NT2/D1 (cell line): ENCODE results near the gene VANGL1.
A peak's percentile ranks its signal among the peaks of the same experiment; 100 is the strongest.

Source experiments
- DNase-seq: peaks from one replicate; pipeline ENCODE4 v3.0.0-alpha.2; 2011; ENCODE audit warnings: low read depth, low spot score
- H3K27me3 ChIP-seq: 2 replicates; pipeline ENCODE4 v1.6.0; 2011; ENCODE audit warnings: mild to moderate bottlenecking; ENCODE audit not compliant: insufficient read length, insufficient read depth
- H3K36me3 ChIP-seq: 2 replicates; pipeline ENCODE4 v1.6.1; 2011; ENCODE audit warnings: mild to moderate bottlenecking, low read length, mixed read lengths; ENCODE audit not compliant: insufficient read depth, insufficient read length
- H3K4me1 ChIP-seq: 2 replicates; pipeline ENCODE4 v1.5.1; 2011; ENCODE audit not compliant: insufficient read depth, insufficient read length
- H3K4me3 ChIP-seq: 2 replicates; pipeline ENCODE4 v1.5.1; 2011; ENCODE audit warnings: low read depth; ENCODE audit not compliant: insufficient read length
- H3K9ac ChIP-seq: 2 replicates; pipeline ENCODE4 v1.6.0; 2011; ENCODE audit warnings: low read depth; ENCODE audit not compliant: insufficient read length
- H3K9me3 ChIP-seq: 2 replicates; pipeline ENCODE4 v1.5.1; 2011; ENCODE audit warnings: mild to moderate bottlenecking, low read length; ENCODE audit not compliant: insufficient read depth
- SUZ12 ChIP-seq: IDR thresholded peaks from 2 replicates; pipeline ENCODE4 v1.6.1; 2011; ENCODE audit not compliant: insufficient read length, insufficient read depth; ENCODE audit errors: extremely low read depth
- YY1 ChIP-seq: IDR thresholded peaks from 2 replicates; pipeline ENCODE4 v1.6.1; 2011; ENCODE audit not compliant: insufficient read length, insufficient read depth
- ZNF274 ChIP-seq: IDR thresholded peaks from 2 replicates; pipeline ENCODE4 v1.6.1; 2011; ENCODE audit warnings: mild to moderate bottlenecking, low read depth, low read length

VANGL1 gene

DNA sequence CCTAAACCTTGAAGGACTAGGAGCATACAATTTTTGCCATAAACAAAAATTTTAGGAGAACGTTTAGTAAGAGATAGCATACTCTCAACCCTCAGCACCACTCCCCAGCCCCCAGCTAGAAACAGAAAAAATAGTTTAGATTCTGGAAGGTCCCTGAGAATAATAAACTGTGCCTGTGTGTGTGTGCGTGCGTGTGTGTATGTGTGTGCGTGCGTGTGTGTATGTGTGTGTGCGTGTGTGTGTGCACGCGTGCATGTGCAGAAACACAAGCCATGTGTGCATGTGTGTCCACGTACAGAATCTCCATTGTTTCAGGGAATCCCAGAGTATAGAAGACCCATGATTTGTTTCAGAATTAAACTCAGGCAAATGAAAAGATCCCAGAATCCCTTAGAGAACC lies 64.2 kb downstream of the VANGL1 start:
- H3K27me3 ChIP-seq, result no peaks in the 10 kb centered on the region
- no peak for DNase-seq
- no peaks in the 10 kb centered on the region for H3K9me3 ChIP-seq
- H3K4me3 ChIP-seq, result no peak overlapping the region
- no peak for TF ChIP-seq SUZ12
- no peak for TF ChIP-seq YY1
- no peak for TF ChIP-seq ZNF274
- H3K9ac ChIP-seq, result no peak overlapping the region
- peaks cover 10% of the 10 kb centered on the region for H3K4me1 ChIP-seq
- H3K36me3 ChIP-seq, result no peaks in the 10 kb centered on the region

- Histone ChIP-seq H3K27me3 (no peaks in the 10 kb centered on the region), H3K9me3 (no peaks in the 10 kb centered on the region), H3K4me3 (no peak overlapping the region), H3K36me3 (no peaks in the 10 kb centered on the region), H3K9ac (no peak overlapping the region), H3K4me1 (peaks cover 10% of the 10 kb centered on the region)
- TF ChIP-seq YY1, result no peak
- TF ChIP-seq ZNF274, result no peak
- TF ChIP-seq SUZ12, result no peak
- peak; percentile 85 for DNase-seq
Observed at GRCh38 chr1:115706587-115707425, 65.0 kb downstream of the VANGL1 start.

GRCh38 chr1:115710859-115711624 lies 69.3 kb downstream of the VANGL1 start:
- H3K36me3 ChIP-seq, result no peaks in the 10 kb centered on the region
- H3K9me3 ChIP-seq, result no peaks in the 10 kb centered on the region
- H3K27me3 ChIP-seq, result no peaks in the 10 kb centered on the region
- no peak for DNase-seq
- no peak overlapping the region for H3K9ac ChIP-seq
- H3K4me1 ChIP-seq, result peaks cover 11% of the 10 kb centered on the region
- no peak for TF ChIP-seq SUZ12
- no peak for TF ChIP-seq YY1
- no peak for TF ChIP-seq ZNF274
- H3K4me3 ChIP-seq, result no peak overlapping the region

- H3K9ac ChIP-seq, result no peak overlapping the region
- TF ChIP-seq YY1 (no peak), ZNF274 (no peak), SUZ12 (no peak)
Observed at GRCh38 chr1:115712911-115713609, 71.3 kb downstream of the VANGL1 start.

DNA sequence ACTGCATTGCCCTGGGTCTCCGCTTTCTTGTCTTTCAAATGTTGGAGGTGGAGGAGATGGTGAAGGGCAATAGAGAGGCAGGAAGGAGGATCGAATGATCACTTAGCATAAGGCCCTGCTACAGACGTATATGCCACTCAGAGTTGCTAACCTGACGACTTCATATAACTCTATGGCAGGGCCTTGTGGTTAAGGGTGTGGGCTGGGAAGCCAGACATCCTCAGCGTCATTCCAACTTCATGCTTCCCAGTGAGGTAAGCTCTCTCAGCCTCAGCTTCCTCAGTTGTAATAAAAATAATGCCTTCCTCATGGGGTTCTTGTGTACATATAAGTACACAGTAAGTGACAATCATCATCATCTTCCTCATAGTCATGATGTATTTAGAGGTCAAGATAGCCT lies 72.1 kb downstream of the VANGL1 start:
- peaks cover 7% of the 10 kb centered on the region for H3K4me1 ChIP-seq
- H3K9me3 ChIP-seq, result no peaks in the 10 kb centered on the region
- H3K27me3 ChIP-seq, result no peaks in the 10 kb centered on the region
- no peak overlapping the region for H3K4me3 ChIP-seq
- TF ChIP-seq ZNF274, result no peak
- no peak for TF ChIP-seq SUZ12
- no peak for TF ChIP-seq YY1
- H3K36me3 ChIP-seq, result no peaks in the 10 kb centered on the region
- no peak for DNase-seq
- no peak overlapping the region for H3K9ac ChIP-seq

More at GRCh38 chr1:115712911-115713609, 71.3 kb downstream of the VANGL1 start:
- no peak for DNase-seq
- Histone ChIP-seq H3K9me3 (no peaks in the 10 kb centered on the region), H3K27me3 (no peaks in the 10 kb centered on the region), H3K36me3 (no peaks in the 10 kb centered on the region), H3K4me3 (no peak overlapping the region), H3K4me1 (peaks cover 7% of the 10 kb centered on the region)

DNA sequence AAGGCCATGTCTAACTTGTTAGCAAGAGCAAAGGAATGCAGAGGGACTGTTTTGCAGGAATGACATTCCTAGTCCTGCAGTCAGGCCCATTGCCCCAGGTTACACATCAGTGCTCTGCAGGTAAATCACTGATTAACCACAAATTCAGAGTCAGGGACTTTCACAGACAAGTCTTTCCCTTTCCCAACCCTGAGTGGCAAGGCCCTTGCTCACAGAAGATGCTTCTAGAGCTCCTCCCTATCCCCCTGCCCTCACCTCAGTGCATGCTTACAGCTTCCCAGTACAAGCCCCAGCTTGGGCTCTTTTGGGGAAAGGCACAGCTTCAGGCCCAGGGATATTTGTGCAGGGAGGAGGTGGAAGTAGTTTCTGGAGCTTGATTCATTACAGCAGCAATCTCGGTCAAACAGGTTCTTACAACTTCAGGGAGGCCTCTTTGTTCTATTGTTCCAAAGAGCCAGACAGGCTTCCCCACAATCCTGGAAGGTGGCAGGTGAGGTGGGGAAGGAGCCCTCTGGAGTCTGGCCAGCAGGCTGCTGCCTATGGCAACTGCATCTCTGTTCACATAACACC lies 72.9 kb downstream of the VANGL1 start:
- H3K9ac ChIP-seq, result no peak overlapping the region

DNA sequence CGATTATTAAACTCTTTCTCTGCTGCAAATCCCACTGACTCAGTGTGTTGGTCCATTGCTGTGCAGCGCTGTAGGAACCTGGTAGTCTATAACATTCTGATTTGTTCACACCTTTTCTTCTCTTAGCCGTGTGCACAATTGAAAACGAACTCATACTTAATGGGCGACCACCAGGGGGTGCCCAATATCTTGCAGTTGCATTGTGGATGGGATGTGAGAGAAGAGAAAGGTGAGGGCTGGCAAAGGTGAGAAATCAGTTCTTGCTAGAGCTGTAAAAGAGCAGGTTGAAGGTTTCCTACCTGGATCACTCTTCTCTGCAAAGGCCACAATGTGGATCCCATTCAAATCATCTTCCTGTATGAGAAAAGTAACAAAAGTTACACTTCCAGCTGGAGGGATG lies 75.8 kb downstream of the VANGL1 start:
- Histone ChIP-seq H3K27me3 (no peaks in the 10 kb centered on the region), H3K9ac (no peak overlapping the region), H3K4me1 (peaks cover 7% of the 10 kb centered on the region), H3K9me3 (no peaks in the 10 kb centered on the region), H3K36me3 (no peaks in the 10 kb centered on the region), H3K4me3 (no peak overlapping the region)
- DNase-seq, result peak; percentile 60
- no peak for TF ChIP-seq YY1
- TF ChIP-seq SUZ12, result no peak
- no peak for TF ChIP-seq ZNF274

More for the DNA sequence above, 72.9 kb downstream of the VANGL1 start:
- Histone ChIP-seq H3K4me1 (peaks cover 7% of the 10 kb centered on the region), H3K27me3 (no peaks in the 10 kb centered on the region), H3K9me3 (no peaks in the 10 kb centered on the region), H3K4me3 (no peak overlapping the region), H3K36me3 (no peaks in the 10 kb centered on the region)
- DNase-seq, result no peak
- TF ChIP-seq SUZ12 (no peak), YY1 (no peak), ZNF274 (no peak)
